Smooth muscle cell (in vitro differentiated cells): Measurements from ENCODE around the gene CCDC14. TPM values are rescaled to one million over a fixed set of nuclear protein-coding genes. Genes with fewer than 3 reads are reported as not detected.

Experiments
- DNase-seq: peaks from one replicate; lab custom pipeline; 2025; ENCODE audit not compliant: unreplicated experiment; lab: John Stamatoyannopoulos, UW
- H2AFZ ChIP-seq: fragments of 200-600 bp; sonication (generic); 2 replicates; pipeline ENCODE4 v1.6.0; 2016; ENCODE audit warnings: antibody characterized with exemption, low read depth, mild to moderate bottlenecking
- H3F3A ChIP-seq: fragments of 200-600 bp; sonication (generic); 2 replicates; pipeline ENCODE4 v1.6.0; 2017; ENCODE audit warnings: antibody characterized with exemption, low read depth
- H3K27ac ChIP-seq: fragments of 200-600 bp; sonication (generic); 2 replicates; pipeline ENCODE4 v1.5.1; 2016; ENCODE audit warnings: low read depth, mild to moderate bottlenecking
- H3K27me3 ChIP-seq: fragments of 200-600 bp; sonication (generic); 2 replicates; pipeline ENCODE4 v1.6.1; 2016; ENCODE audit warnings: low read depth, mild to moderate bottlenecking
- H3K36me3 ChIP-seq: fragments of 200-600 bp; sonication (generic); 2 replicates; pipeline ENCODE4 v1.5.1; 2016; ENCODE audit warnings: low read depth
- H3K4me1 ChIP-seq: fragments of 200-600 bp; sonication (generic); 2 replicates; pipeline ENCODE4 v1.5.1; 2016; ENCODE audit warnings: low read depth
- H3K4me2 ChIP-seq: fragments of 200-600 bp; sonication (generic); 2 replicates; pipeline ENCODE4 v1.6.0; 2016; ENCODE audit warnings: mild to moderate bottlenecking
- H3K4me3 ChIP-seq: fragments of 200-600 bp; sonication (generic); 2 replicates; pipeline ENCODE4 v1.5.1; 2016; ENCODE audit warnings: mild to moderate bottlenecking
- H3K79me2 ChIP-seq: fragments of 200-600 bp; sonication (generic); 2 replicates; pipeline ENCODE4 v1.6.0; 2016; ENCODE audit warnings: low read depth, mild to moderate bottlenecking
- H3K9ac ChIP-seq: fragments of 200-600 bp; sonication (generic); 2 replicates; pipeline ENCODE4 v1.6.0; 2016; ENCODE audit warnings: low read depth
- H3K9me3 ChIP-seq: fragments of 200-600 bp; sonication (generic); replicated peaks from 2 replicates; pipeline ENCODE4 v1.5.1; 2016; ENCODE audit warnings: low read depth
- H4K20me1 ChIP-seq: fragments of 200-600 bp; sonication (generic); 2 replicates; pipeline ENCODE4 v1.6.0; 2016; ENCODE audit warnings: low read depth
- CTCF ChIP-seq: fragments of 200-600 bp; sonication (generic); IDR thresholded peaks from 2 replicates; pipeline ENCODE4 v1.5.1; 2017; ENCODE audit warnings: borderline replicate concordance, mild to moderate bottlenecking, antibody characterized with exemption; ENCODE audit not compliant: insufficient read depth, poor library complexity, severe bottlenecking
- WGBS: methylation state at CpG from one replicate; pipeline ENCODE4 v1.1.7; 2016; ENCODE audit warnings: low lambda C conversion rate; 5-methylcytosine and 5-hydroxymethylcytosine counted together
- polyA plus RNA-seq: library from polyadenylated mRNA; unstranded; fragments of >200 nt; fragmentation: Nextera tagmentation; extraction: Ambion mirVana; gene quantifications from 2 replicates; pipeline ENCODE4 v1.2.1, GENCODE V29; 2016
- total RNA-seq: library from RNA; depleted of rRNA; stranded (reverse); fragments of >200 nt; gene quantifications from 2 replicates; pipeline ENCODE4 v1.2.3, GENCODE V29; 2014

CCDC14 gene
- total and polyA plus RNA-seq, 2 experiments from 2014 or later: 15.4 to 80.9 TPM

GRCh38 chr3:123876858-123877257 is 84.2 kb downstream of the CCDC14 start:
- Histone ChIP-seq H3K27me3 (no peaks in the 10 kb centered on the region), H3K9ac (no peak overlapping the region), H2AFZ (no peak overlapping the region), H4K20me1 (no peaks in the 10 kb centered on the region), H3K27ac (no peak overlapping the region), H3K79me2 (no peaks in the 10 kb centered on the region), H3K4me1 (peaks cover 13% of the 10 kb centered on the region), H3K4me3 (no peak overlapping the region), H3K36me3 (no peaks in the 10 kb centered on the region), H3K4me2 (no peak overlapping the region), H3F3A (no peaks in the 10 kb centered on the region), H3K9me3 (no peaks in the 10 kb centered on the region)
- no peak for DNase-seq
- TF ChIP-seq CTCF: no peak

GRCh38 chr3:123872621-123873020 is 88.4 kb downstream of the CCDC14 start:
- WGBS: 87% methylated on average over 1 of the region's 1 CpG
- no peak overlapping the region for H3K4me3 ChIP-seq
- no peak overlapping the region for H3K9ac ChIP-seq
- H3K4me1 ChIP-seq: peaks cover 5% of the 10 kb centered on the region
- H3K9me3 ChIP-seq: no peaks in the 10 kb centered on the region
- no peak for DNase-seq
- no peak overlapping the region for H2AFZ ChIP-seq
- H3F3A ChIP-seq: no peaks in the 10 kb centered on the region
- no peaks in the 10 kb centered on the region for H4K20me1 ChIP-seq
- H3K27ac ChIP-seq: no peak overlapping the region
- no peaks in the 10 kb centered on the region for H3K36me3 ChIP-seq
- H3K79me2 ChIP-seq: no peaks in the 10 kb centered on the region
- H3K4me2 ChIP-seq: no peak overlapping the region
- TF ChIP-seq CTCF: no peak
- H3K27me3 ChIP-seq: no peaks in the 10 kb centered on the region

- no peak for TF ChIP-seq CTCF
- Histone ChIP-seq H3K27ac (no peak overlapping the region), H4K20me1 (no peaks in the 10 kb centered on the region), H3K4me1 (peaks cover 5% of the 10 kb centered on the region), H3K79me2 (no peaks in the 10 kb centered on the region), H3K9ac (no peak overlapping the region), H3K27me3 (no peaks in the 10 kb centered on the region), H3F3A (no peaks in the 10 kb centered on the region), H3K36me3 (no peaks in the 10 kb centered on the region), H2AFZ (no peak overlapping the region), H3K4me2 (no peak overlapping the region), H3K4me3 (no peak overlapping the region), H3K9me3 (no peaks in the 10 kb centered on the region)
- WGBS: 65% methylated on average over 1 of the region's 1 CpG
- no peak for DNase-seq
These were observed 89.1 kb downstream of the CCDC14 start for GRCh38 chr3:123871946-123872345.

- Histone ChIP-seq H3K4me3 (no peak overlapping the region), H3K36me3 (no peaks in the 10 kb centered on the region), H3K79me2 (no peaks in the 10 kb centered on the region), H3K9me3 (no peaks in the 10 kb centered on the region), H3K27me3 (no peaks in the 10 kb centered on the region), H3K4me2 (no peak overlapping the region), H3K27ac (no peak overlapping the region), H3K9ac (no peak overlapping the region), H3K4me1 (peaks cover 5% of the 10 kb centered on the region), H4K20me1 (no peaks in the 10 kb centered on the region), H3F3A (no peaks in the 10 kb centered on the region), H2AFZ (no peak overlapping the region)
- 44% methylated on average over 1 of the region's 1 CpG for WGBS
- DNase-seq: no peak
- no peak for TF ChIP-seq CTCF
These were observed 91.0 kb downstream of the CCDC14 start for GRCh38 chr3:123870033-123870432.
